ENCODE data around the gene CNNM3.

- no peak for TF ChIP-seq CTCF (IDR thresholded peaks at IDR 0.05; ENCODE audit: insufficient read depth, low read depth, low read length)
- TF ChIP-seq EZH2 (IDR thresholded peaks at IDR 0.05; ENCODE audit: insufficient read depth, low read length): no peak
These were observed 51.1 kb downstream of the CNNM3 start for GRCh38 chr2:96866986-96867755.

Measured in astrocyte (in vitro differentiated cells and primary cell).